ENCODE measurements around the gene DCDC2B. TPM values are rescaled to one million over a fixed set of nuclear protein-coding genes. Genes with fewer than 3 reads are reported as not detected.

The DCDC2B gene
- total and polyA plus RNA-seq, 9 of the 15 experiments (the other 6 are each of a cell fraction or from before 2014, with no cell fraction given): not detected

- peak in 1 of 2 experiments; percentile 66; a peak in 1 of 4 replicates for TF ChIP-seq ETV6 (IDR thresholded peaks at IDR 0.05; ENCODE audit: borderline replicate concordance in 1 of 2, low read depth in 2 of 2, low read length in 1 of 2)
- TF ChIP-seq ETV6 (CRISPR knock-in tag; IDR thresholded peaks at IDR 0.05; ENCODE audit: borderline replicate concordance): peak; percentile 67; the same call in 1 of the 2 replicates
- no peak for TF ChIP-seq XRCC4 (IDR thresholded peaks at IDR 0.05; ENCODE audit: extremely low read depth, insufficient read depth, insufficient read length)
- TF ChIP-seq ASH1L (IDR thresholded peaks at IDR 0.05; ENCODE audit: borderline replicate concordance, low read depth, partially characterized antibody): peak; percentile 49
- TF ChIP-seq HBP1 (CRISPR knock-in tag; IDR thresholded peaks at IDR 0.05): peak; percentile 67; the same call in 1 of the 2 replicates
- peak; percentile 74 for TF ChIP-seq JUND (IDR thresholded peaks at IDR 0.05; ENCODE audit: borderline replicate concordance, low read depth, low read length)
- TF ChIP-seq JUND (tag; IDR thresholded peaks at IDR 0.05; ENCODE audit: borderline replicate concordance, low read depth, low read length): peak; percentile 71; the same call in 1 of the 3 replicates
- TF ChIP-seq ZBTB2 (IDR thresholded peaks at IDR 0.05): no peak
- TF ChIP-seq CHD1 (IDR thresholded peaks at IDR 0.05; ENCODE audit: low read length): peak; percentile 3
- no peak for TF ChIP-seq ZNF274 (IDR thresholded peaks at IDR 0.05; ENCODE audit: borderline replicate concordance, low read depth, low read length)
- TF ChIP-seq ZNF444 (CRISPR knock-in tag; IDR thresholded peaks at IDR 0.05): no peak
- no peak for TF ChIP-seq ZC3H4 (CRISPR knock-in tag; IDR thresholded peaks at IDR 0.05; ENCODE audit: borderline replicate concordance)
- peak; percentile 74; the same call in 1 of the 2 replicates for TF ChIP-seq NFRKB (IDR thresholded peaks at IDR 0.05; ENCODE audit: low read depth)
- TF ChIP-seq TRIM28 (IDR thresholded peaks at IDR 0.05): no peak
- peak; percentile 74 for TF ChIP-seq TAF7 (tag; IDR thresholded peaks at IDR 0.05)
- TF ChIP-seq POLR3G (IDR thresholded peaks at IDR 0.05; ENCODE audit: extremely low read depth, insufficient read length, insufficient replicate concordance): no peak
- no peak for TF ChIP-seq GTF2B (IDR thresholded peaks at IDR 0.05; ENCODE audit: extremely low read depth, insufficient read length)
These were observed 13.3 kb downstream of the DCDC2B start, which contains the start of the genes EIF3I and TMEM234 (continued) for GRCh38 chr1:32221980-32222755.

Measured in K562 (cell line).